Left ventricle myocardium inferior (tissue), 1 donor: ENCODE data around the gene ANP32D. TPM values are rescaled to one million over a fixed set of nuclear protein-coding genes. Genes with fewer than 3 reads are reported as not detected.
"Not testable (repeated sequence)": the region's sequence is repeated elsewhere in the genome, so short reads cannot be mapped to it uniquely, and the experiment has no call there.

ENCODE experiments used
- DNase-seq: peaks from one replicate; pipeline ENCODE4 v3.0.0-alpha.2; 2020
- H3K27ac ChIP-seq: fragments of 200-600 bp; replicated peaks from 2 replicates; pipeline ENCODE4 v1.8.0; 2021
- H3K27me3 ChIP-seq: fragments of 200-600 bp; 2 replicates; pipeline ENCODE4 v1.8.0; 2021; ENCODE audit warnings: low read depth
- H3K36me3 ChIP-seq: fragments of 200-600 bp; 2 replicates; pipeline ENCODE4 v1.8.0; 2021
- H3K4me1 ChIP-seq: fragments of 200-600 bp; 2 replicates; pipeline ENCODE4 v1.8.0; 2021
- H3K4me3 ChIP-seq: fragments of 200-600 bp; 2 replicates; pipeline ENCODE4 v1.8.0; 2021; ENCODE audit warnings: mild to moderate bottlenecking, moderate library complexity
- H3K9me3 ChIP-seq: fragments of 200-600 bp; replicated peaks from 2 replicates; pipeline ENCODE4 v1.8.0; 2021
- intact Hi-C: fragments of 100-400 bp; cut with micrococcal nuclease; formaldehyde crosslinking; loops from one replicate; pipeline ENCODE4 v1.11.0; 2022
- total RNA-seq: library from RNA; stranded (reverse); fragmentation: NEBNext Ultra II Directional; extraction: Animal tissue kit (Norgen Biotek cat#: 25700); gene quantifications from one replicate; pipeline ENCODE4 v1.2.1, GENCODE V29; 2021
- TF ChIP-seq, protein P1 (sequence below): fragments of 200-600 bp; IDR thresholded peaks from 2 replicates; pipeline ENCODE4 v1.8.0; 2021; ENCODE audit warnings: antibody characterized with exemption, mild to moderate bottlenecking, borderline replicate concordance
- donor health status: DM: no; HTN: yes; CAD: no; lungs with severe emphysema.

Gene ANP32D
- total RNA-seq, 1 donor from 2014 or later: not detected

DNA sequence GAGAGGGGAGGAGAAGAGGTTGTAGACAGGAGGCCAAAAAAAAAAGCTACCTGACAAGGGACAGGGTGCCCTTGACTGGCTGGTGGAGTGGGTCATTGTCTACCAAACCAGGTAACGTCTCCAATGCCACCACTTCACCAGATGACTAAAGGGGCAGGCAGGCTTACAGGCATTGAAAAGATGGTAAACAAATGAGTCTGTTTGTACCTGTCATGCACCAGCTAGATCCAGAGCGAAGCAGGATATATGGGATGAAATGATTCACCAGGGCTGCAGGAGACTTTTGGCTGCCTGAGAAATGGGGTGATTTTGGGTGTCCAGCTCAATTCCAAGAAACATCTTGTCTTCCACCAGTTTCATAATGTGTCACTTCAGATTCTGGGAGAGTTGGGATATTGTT lies 13.9 kb downstream of the ANP32D start:
- TF ChIP-seq, protein P1, sequence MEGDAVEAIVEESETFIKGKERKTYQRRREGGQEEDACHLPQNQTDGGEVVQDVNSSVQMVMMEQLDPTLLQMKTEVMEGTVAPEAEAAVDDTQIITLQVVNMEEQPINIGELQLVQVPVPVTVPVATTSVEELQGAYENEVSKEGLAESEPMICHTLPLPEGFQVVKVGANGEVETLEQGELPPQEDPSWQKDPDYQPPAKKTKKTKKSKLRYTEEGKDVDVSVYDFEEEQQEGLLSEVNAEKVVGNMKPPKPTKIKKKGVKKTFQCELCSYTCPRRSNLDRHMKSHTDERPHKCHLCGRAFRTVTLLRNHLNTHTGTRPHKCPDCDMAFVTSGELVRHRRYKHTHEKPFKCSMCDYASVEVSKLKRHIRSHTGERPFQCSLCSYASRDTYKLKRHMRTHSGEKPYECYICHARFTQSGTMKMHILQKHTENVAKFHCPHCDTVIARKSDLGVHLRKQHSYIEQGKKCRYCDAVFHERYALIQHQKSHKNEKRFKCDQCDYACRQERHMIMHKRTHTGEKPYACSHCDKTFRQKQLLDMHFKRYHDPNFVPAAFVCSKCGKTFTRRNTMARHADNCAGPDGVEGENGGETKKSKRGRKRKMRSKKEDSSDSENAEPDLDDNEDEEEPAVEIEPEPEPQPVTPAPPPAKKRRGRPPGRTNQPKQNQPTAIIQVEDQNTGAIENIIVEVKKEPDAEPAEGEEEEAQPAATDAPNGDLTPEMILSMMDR: no peak
- H3K27me3 ChIP-seq: peaks cover 16% of the 10 kb centered on the region
- intact Hi-C loops: no loop called here
- H3K9me3 ChIP-seq: no peaks in the 10 kb centered on the region
- no peaks in the 10 kb centered on the region for H3K36me3 ChIP-seq
- DNase-seq: no peak
- H3K4me1 ChIP-seq: no peaks in the 10 kb centered on the region
- no peak overlapping the region for H3K27ac ChIP-seq
- no peak overlapping the region for H3K4me3 ChIP-seq

DNA sequence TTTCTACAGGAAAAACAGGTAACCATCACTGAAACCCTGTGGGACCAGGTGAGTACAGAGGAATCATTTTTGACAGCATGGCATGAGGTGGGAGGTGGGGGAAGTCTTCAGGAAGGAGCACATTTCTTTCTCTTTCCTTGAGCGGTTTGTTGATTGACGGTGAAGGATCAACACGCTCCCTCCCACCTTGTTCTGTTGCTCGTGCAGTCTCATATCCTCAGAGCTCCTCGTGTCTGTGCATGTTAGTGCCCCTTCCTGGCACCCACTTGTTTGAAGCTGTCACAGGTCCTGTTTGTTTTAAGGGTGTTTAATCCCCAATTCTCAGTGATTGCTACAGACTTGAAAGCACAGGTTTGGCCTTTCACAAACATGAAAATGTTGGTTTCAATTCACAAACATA lies 14.3 kb downstream of the ANP32D start:
- H3K4me3 ChIP-seq: no peak overlapping the region
- peaks cover 16% of the 10 kb centered on the region for H3K27me3 ChIP-seq
- no peaks in the 10 kb centered on the region for H3K4me1 ChIP-seq
- no peak for DNase-seq
- H3K9me3 ChIP-seq: no peaks in the 10 kb centered on the region
- intact Hi-C loops: no loop called here
- H3K36me3 ChIP-seq: no peaks in the 10 kb centered on the region
- TF ChIP-seq, protein P1: no peak
- no peak overlapping the region for H3K27ac ChIP-seq

DNA sequence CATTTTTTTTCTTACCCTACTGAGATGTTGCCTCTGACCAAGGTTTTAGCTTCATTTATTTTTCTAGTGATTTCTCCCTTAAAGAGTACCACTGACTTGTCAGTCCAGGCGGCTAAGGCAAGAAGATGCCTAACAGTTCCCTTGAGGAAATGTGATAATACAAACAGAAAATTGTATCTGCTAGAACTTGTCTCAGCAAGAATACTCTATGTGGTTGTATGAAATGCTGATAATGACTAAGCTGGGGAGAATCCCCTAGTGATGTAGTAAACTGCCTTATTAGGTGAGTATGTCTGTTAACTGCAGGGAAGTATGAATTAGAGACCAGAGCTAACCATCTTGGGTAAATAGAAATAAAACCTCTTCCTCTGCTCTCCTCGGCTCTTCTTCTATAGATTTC lies 16.7 kb downstream of the ANP32D start:
- TF ChIP-seq, protein P1: no peak
- intact Hi-C loops: no loop called here
- Histone ChIP-seq H3K4me1 (no peaks in the 10 kb centered on the region), H3K27ac (no peak overlapping the region), H3K9me3 (no peaks in the 10 kb centered on the region), H3K4me3 (no peak overlapping the region), H3K27me3 (peaks cover 16% of the 10 kb centered on the region), H3K36me3 (no peaks in the 10 kb centered on the region)
- no peak for DNase-seq

DNA sequence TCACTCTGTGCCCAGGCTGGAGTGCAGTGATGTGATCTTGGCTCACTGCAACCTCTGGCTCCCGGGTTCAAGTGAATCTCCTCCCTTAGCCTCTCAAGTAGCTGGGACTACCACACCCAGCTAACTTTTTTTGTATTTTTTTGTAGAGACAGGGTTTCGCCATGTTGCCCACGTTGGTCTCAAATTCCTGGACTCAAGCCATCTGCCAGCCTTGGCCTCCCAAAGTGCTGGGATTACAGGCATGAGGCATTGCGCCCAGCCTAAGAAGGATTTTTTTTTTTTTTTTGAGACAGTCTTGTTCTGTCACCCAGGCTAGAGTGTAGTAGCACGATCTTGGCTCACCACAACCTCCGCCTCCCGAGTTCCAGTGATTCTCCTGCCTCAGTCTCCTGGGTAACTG lies 17.1 kb downstream of the ANP32D start:
- H3K4me1 ChIP-seq, intact Hi-C loops: not testable (repeated sequence)

DNA sequence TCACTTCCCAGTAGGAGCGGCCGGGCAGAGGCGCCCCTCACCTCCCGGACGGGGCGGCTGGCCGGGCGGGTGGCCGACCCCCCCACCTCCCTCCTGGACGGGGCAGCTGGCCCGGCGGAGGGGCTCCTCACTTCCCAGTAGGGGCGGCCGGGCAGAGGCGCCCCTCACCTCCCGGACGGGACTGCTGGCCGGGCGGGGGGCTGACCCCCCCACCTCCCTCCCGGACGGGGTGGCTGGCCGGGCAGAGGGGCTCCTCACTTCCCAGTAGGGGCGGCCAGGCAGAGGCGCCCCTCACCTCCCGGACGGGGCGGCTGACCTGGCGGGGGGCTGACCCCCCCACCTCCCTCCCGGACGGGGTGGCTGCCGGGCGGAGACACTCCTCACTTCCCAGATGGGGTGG lies 27.9 kb downstream of the ANP32D start:
- H3K27me3 ChIP-seq, H3K36me3 ChIP-seq, H3K27ac ChIP-seq, H3K4me1 ChIP-seq, DNase-seq, intact Hi-C loops, H3K4me3 ChIP-seq, H3K9me3 ChIP-seq: not testable (repeated sequence)

More for the DNA sequence above, 17.1 kb downstream of the ANP32D start:
- H3K9me3 ChIP-seq, H3K27ac ChIP-seq, H3K4me3 ChIP-seq, DNase-seq, H3K36me3 ChIP-seq: not testable (repeated sequence)
- peaks cover 16% of the 10 kb centered on the region for H3K27me3 ChIP-seq

DNA sequence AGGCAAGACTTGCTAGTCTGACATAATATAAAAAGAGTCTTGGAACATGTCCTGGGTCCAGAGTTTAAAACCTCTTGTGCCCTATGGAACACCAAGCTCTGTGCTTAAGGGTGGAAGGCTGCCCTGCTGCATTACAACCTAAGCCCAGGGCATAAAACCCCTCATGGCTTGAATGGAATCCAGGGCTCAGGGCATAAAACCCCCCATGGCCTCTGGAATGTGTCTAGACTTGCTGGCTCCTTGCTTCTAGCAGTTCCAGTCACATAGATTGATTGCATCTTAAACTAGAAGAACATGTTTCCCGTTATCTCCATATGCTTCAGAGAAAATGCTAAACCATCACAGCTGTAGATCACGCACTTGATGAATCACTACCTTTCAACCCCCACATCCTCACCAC lies 34.5 kb downstream of the ANP32D start:
- H3K36me3 ChIP-seq, H3K4me1 ChIP-seq, intact Hi-C loops, H3K27ac ChIP-seq, H3K4me3 ChIP-seq, DNase-seq: not testable (repeated sequence)
- Histone ChIP-seq H3K9me3 (peaks cover 18% of the 10 kb centered on the region), H3K27me3 (peaks cover 34% of the 10 kb centered on the region)

DNA sequence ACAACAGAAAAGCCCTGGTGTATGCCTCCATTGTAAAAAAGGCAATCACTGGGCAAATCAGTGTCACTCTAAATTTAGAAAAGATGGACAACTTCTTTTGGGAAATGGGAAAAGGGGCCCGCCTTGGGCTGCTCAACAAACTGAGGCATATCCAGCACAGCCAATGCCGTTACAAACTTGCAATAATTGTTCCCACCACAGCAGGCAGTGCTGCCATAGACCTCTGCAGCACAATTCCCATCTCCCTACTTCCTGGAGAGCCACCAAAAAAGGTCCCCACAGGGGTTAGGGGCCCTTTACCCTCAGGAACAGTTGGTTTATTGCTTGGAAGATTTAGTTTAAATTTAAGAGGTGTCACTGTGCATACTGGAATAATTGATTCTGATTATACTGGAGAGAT lies 36.6 kb downstream of the ANP32D start:
- intact Hi-C loops: no loop called here
- peaks cover 11% of the 10 kb centered on the region for H3K9me3 ChIP-seq

More for the DNA sequence above, 36.6 kb downstream of the ANP32D start:
- DNase-seq: no peak
- Histone ChIP-seq H3K4me3 (no peak overlapping the region), H3K27ac (no peak overlapping the region), H3K27me3 (peaks cover 35% of the 10 kb centered on the region), H3K36me3 (no peaks in the 10 kb centered on the region), H3K4me1 (no peaks in the 10 kb centered on the region)
- TF ChIP-seq, protein P1: no peak
